ENCODE data around the gene PXMP4. TPM values are rescaled to one million over a fixed set of nuclear protein-coding genes. Genes with fewer than 3 reads are reported as not detected.

Gene PXMP4
- total and polyA plus RNA-seq, 12 donors: 4.6 to 14.8 (median 12.0) TPM

DNA sequence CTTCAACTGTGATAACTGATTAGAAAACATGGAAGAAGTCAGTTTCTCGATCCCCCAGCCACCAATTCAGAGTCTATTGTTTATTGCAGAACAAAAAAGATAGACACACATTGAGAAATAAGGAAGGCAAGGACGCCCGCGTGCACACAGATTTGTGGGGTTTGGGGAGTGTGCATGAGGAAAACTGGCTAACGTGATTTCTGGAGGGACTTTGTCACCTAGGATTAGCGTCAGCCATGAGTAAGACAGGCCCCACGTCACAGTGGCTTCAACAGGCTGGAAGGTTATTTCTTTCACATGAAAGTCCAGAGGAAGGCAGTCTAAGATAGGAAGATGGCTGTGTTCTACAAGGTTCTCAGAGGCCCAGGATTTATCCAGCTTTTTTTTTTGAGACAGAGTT is 19.4 kb upstream of the PXMP4 start:
- intact Hi-C loops (cut with DNase I): loop anchor here in 1 of 10 donors (10.0 kb wide), 1 partner anchor 255 kb away; the partner anchor contains the start of gene RALY
- Histone ChIP-seq H3K27ac (no peak overlapping the region), H3K9me3 (peaks cover 0 to 31% (median 23%) of the 10 kb centered on the region in 11 donors), H3K4me3 (no peak overlapping the region), H3K27me3 (no peaks in the 10 kb centered on the region), H3K4me1 (peaks cover 0 to 4% (median 0%) of the 10 kb centered on the region in 9 donors), H3K36me3 (peaks cover 0 to 12% (median 0%) of the 10 kb centered on the region in 9 donors)
- no peak for ATAC-seq
- DNase-seq: no peak
- 93 to 95% methylated on average over 7 of the region's 7 CpGs for WGBS, 2 donors
- TF ChIP-seq, protein P1, sequence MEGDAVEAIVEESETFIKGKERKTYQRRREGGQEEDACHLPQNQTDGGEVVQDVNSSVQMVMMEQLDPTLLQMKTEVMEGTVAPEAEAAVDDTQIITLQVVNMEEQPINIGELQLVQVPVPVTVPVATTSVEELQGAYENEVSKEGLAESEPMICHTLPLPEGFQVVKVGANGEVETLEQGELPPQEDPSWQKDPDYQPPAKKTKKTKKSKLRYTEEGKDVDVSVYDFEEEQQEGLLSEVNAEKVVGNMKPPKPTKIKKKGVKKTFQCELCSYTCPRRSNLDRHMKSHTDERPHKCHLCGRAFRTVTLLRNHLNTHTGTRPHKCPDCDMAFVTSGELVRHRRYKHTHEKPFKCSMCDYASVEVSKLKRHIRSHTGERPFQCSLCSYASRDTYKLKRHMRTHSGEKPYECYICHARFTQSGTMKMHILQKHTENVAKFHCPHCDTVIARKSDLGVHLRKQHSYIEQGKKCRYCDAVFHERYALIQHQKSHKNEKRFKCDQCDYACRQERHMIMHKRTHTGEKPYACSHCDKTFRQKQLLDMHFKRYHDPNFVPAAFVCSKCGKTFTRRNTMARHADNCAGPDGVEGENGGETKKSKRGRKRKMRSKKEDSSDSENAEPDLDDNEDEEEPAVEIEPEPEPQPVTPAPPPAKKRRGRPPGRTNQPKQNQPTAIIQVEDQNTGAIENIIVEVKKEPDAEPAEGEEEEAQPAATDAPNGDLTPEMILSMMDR (IDR thresholded peaks at IDR 0.05): no peak

DNA sequence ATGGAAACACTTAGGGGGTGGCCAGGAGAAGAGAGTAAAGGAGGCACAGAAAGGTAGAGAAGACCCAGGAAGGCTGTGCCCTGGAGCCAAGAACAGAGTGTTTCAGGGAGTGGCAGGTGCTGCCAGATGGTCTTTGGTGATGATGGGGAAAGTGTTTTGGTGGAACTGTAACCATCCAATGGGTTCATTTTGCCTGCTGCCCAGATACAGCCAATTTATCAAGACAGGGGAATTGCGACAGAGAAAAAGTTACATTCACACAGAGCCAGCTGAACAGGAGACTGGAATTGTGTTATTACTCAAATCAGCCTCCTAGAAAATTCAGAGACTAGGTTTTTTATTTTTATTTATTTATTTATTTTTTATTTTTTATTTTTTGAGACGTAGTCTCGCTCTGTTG is 16.9 kb upstream of the PXMP4 start:
- ATAC-seq (no peak), DNase-seq (no peak)
- Histone ChIP-seq H3K4me3 (no peak overlapping the region), H3K9me3 (peaks cover 0 to 31% (median 23%) of the 10 kb centered on the region in 11 donors), H3K36me3 (peaks cover 0 to 12% (median 0%) of the 10 kb centered on the region in 9 donors), H3K27ac (no peak overlapping the region), H3K4me1 (peaks cover 3 to 26% (median 17%) of the 10 kb centered on the region in 9 donors), H3K27me3 (no peaks in the 10 kb centered on the region)
- 97 to 99% methylated on average over 3 of the region's 3 CpGs for WGBS, 2 donors
- TF ChIP-seq, protein P1 (IDR thresholded peaks at IDR 0.05): no peak
- intact Hi-C loops (cut with DNase I): loop anchor here in 1 of 10 donors (10.0 kb wide), 1 partner anchor 258 kb away; the partner anchor contains the start of gene RALY

DNA sequence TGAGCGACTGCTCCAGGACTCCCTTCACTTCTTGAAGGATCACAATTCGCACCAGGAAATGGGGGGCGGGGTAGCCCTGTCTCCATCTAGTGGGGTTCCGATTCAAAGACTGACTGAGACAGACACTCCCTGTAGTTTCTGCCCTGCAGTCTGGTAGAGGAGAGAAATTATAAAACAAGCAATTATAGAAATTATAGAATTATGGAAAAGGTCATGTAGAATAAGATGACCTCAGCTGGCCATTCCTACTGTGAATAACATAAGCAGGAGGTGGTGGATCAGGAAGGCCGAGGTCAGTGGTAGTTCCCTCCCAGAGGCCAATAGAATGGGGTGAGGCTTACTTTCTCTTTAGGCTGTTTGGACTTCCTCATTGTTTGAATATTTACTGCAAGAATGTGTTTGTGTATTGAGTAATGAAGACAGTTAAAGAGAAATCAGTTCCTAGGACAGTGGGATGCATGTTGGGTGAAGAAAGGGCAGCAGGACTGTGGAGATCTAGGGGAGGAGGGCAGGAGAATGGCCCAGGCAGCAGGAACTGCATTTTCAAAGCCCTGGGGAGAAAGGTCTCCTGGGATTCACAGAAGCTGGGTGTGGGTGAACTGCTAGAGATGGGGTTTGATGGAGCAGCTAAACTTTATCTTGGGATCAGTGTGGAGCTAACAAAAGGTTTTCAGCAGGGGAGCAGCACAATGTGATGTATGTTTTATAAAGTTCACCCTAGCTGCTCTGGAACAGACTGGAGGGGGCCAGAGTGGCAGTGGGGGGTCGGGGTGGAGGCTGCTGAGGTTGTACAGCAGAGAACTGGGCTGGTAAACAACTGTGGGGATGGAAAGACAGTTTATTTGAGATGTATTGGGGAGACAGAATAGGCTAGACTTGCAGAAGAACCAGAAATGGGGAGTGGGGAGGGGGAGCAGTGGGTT is 13.8 kb upstream of the PXMP4 start:
- intact Hi-C loops (cut with DNase I): loop anchor here in 5 of 10 donors (5.0 to 10.0 kb wide), 5 partner anchors 47 to 277 kb away; partner anchors contain the start of genes E2F1 (in 1 of the 5), NECAB3 (in 1 of the 5) and RALY (in 1 of the 5)
- TF ChIP-seq, protein P1 (IDR thresholded peaks at IDR 0.05): no peak
- Histone ChIP-seq H3K4me3 (peak overlapping the region in 2 of 10 donors; percentile 70 to 74), H3K4me1 (peaks cover 3 to 31% (median 23%) of the 10 kb centered on the region in 9 donors), H3K27me3 (no peaks in the 10 kb centered on the region), H3K27ac (peak overlapping the region in 9 of 10 donors; percentile 14 to 98 (median 71)), H3K9me3 (peaks cover 0 to 31% (median 23%) of the 10 kb centered on the region in 11 donors), H3K36me3 (peaks cover 0 to 12% (median 0%) of the 10 kb centered on the region in 9 donors)
- WGBS, 2 donors: 56 to 63% methylated on average over 6 of the region's 6 CpGs
- ATAC-seq: peak in 5 of 8 donors; percentile 17 to 48 (median 37)
- DNase-seq: no peak
